Glutamatergic neuron (in vitro differentiated cells): ENCODE results near the gene ACACB. TPM values are rescaled to one million over a fixed set of nuclear protein-coding genes. Genes with fewer than 3 reads are reported as not detected.

Experiments used
- DNase-seq: peaks from one replicate; pipeline ENCODE4 v3.0.0; 2022
- H3K27ac Mint-ChIP-seq: one replicate; pipeline ENCODE4 v1.8.0; 2020; ENCODE audit warnings: mild to moderate bottlenecking, mixed read lengths, inconsistent platforms; ENCODE audit not compliant: unreplicated experiment
- H3K27me3 Mint-ChIP-seq: one replicate; pipeline ENCODE4 v1.8.0; 2020; ENCODE audit warnings: mild to moderate bottlenecking, moderate library complexity, mixed read lengths, inconsistent platforms; ENCODE audit not compliant: unreplicated experiment
- H3K36me3 Mint-ChIP-seq: one replicate; pipeline ENCODE4 v1.8.0; 2020; ENCODE audit warnings: mild to moderate bottlenecking, mixed read lengths, inconsistent platforms; ENCODE audit not compliant: unreplicated experiment
- H3K4me1 Mint-ChIP-seq: one replicate; pipeline ENCODE4 v1.8.0; 2020; ENCODE audit warnings: mild to moderate bottlenecking, low read depth, mixed read lengths, inconsistent platforms; ENCODE audit not compliant: unreplicated experiment
- H3K4me3 Mint-ChIP-seq: one replicate; pipeline ENCODE4 v1.8.0; 2020; ENCODE audit warnings: mild to moderate bottlenecking, mixed read lengths, inconsistent platforms; ENCODE audit not compliant: unreplicated experiment
- H3K9me3 Mint-ChIP-seq: one replicate; pipeline ENCODE4 v1.8.0; 2020; ENCODE audit warnings: mild to moderate bottlenecking, moderate library complexity, mixed read lengths, inconsistent platforms; ENCODE audit not compliant: unreplicated experiment
- total RNA-seq: library from RNA; stranded (reverse); fragmentation: NEBNext Ultra II Directional; extraction: Animal tissue kit (Norgen Biotek cat#: 25700); gene quantifications from one replicate; pipeline ENCODE4 v1.2.1, GENCODE V29; 2021; ENCODE audit not compliant: unreplicated experiment
- TF ChIP-seq, protein P1 (sequence below): fragments of 200-600 bp; sonication (generic); IDR thresholded peaks from one replicate; pipeline ENCODE4 v1.5.0; 2021; ENCODE audit not compliant: partially characterized antibody, unreplicated experiment

The ACACB gene
- total RNA-seq, 1 donor from 2014 or later: 3.8 TPM

DNA sequence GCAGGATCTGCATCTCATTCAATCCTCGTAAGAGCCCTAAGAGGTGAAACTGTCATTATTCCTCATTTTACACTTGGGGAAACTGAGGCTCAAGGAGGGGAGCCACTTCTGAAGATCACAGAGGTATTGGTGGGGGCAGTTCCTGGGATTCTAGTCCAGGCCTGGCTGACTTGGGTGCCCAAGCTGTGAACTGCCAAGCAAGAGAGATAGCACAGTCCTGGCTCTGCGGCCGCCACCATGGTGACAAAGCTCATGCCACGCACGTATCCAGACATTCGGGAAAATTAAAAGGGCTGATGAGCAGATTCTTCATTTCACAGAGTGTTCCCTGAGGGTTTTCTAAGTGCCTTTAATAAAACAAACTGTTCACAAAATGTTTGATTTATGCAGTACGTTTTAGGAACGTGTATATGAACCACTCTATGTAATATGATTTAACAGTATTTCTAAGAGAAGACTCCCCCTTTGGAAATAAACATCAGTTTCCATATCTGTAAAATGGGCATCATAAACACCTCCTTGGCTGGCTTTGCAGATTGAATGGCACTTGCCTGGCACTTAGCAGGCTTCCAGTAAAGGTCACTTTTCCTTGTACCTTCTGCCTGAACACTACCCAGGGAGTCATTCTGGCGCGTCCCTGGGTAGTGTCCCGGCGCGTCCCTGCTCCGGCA is 84.6 kb downstream of the ACACB start:
- Mint-ChIP-seq H3K4me1 (no peaks in the 10 kb centered on the region), H3K36me3 (no peaks in the 10 kb centered on the region), H3K27me3 (no peaks in the 10 kb centered on the region), H3K9me3 (no peaks in the 10 kb centered on the region), H3K4me3 (no peak overlapping the region), H3K27ac (no peak overlapping the region)
- TF ChIP-seq, protein P1, sequence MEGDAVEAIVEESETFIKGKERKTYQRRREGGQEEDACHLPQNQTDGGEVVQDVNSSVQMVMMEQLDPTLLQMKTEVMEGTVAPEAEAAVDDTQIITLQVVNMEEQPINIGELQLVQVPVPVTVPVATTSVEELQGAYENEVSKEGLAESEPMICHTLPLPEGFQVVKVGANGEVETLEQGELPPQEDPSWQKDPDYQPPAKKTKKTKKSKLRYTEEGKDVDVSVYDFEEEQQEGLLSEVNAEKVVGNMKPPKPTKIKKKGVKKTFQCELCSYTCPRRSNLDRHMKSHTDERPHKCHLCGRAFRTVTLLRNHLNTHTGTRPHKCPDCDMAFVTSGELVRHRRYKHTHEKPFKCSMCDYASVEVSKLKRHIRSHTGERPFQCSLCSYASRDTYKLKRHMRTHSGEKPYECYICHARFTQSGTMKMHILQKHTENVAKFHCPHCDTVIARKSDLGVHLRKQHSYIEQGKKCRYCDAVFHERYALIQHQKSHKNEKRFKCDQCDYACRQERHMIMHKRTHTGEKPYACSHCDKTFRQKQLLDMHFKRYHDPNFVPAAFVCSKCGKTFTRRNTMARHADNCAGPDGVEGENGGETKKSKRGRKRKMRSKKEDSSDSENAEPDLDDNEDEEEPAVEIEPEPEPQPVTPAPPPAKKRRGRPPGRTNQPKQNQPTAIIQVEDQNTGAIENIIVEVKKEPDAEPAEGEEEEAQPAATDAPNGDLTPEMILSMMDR: no peak
- no peak for DNase-seq

DNA sequence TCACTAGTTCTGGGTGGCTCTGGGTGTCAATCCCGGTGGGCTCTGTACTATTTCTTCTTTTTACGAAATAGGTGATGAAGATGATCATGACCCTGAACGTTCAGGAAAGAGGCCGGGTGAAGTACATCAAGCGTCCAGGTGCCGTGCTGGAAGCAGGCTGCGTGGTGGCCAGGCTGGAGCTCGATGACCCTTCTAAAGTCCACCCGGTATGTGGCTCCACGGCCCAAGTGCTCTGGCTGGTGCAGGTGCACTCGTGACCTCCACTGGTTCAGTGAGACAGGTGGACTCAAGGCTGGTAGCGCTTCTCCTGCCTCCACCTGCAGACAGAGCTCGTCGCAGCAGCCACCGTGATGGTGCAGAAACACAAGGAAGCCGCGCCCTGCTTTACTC is 85.1 kb downstream of the ACACB start:
- no peaks in the 10 kb centered on the region for H3K27me3 Mint-ChIP-seq
- no peaks in the 10 kb centered on the region for H3K9me3 Mint-ChIP-seq
- no peaks in the 10 kb centered on the region for H3K36me3 Mint-ChIP-seq
- DNase-seq: no peak
- no peak overlapping the region for H3K4me3 Mint-ChIP-seq
- no peak overlapping the region for H3K27ac Mint-ChIP-seq
- no peaks in the 10 kb centered on the region for H3K4me1 Mint-ChIP-seq
- TF ChIP-seq, protein P1: no peak

DNA sequence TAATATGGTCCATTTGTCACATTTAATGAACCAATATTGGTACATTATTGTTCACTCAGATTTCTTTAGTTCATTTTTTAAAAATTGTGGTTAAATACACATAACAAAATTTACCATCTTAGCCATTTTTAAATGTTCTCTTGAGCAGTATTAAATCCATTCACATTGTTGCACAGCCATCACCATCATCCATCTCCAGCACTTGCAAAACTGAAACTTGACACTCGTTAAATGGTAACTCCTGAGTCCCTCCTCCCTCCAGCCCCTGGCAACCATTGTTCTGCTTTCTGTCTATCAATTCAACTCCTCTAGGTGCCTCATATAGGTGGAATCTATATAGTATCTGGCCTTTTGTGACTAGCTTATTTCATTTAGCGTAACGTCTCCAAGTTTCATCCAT is 86.4 kb downstream of the ACACB start:
- DNase-seq: no peak
- H3K27ac Mint-ChIP-seq: no peak overlapping the region
- TF ChIP-seq, protein P1: no peak
- no peaks in the 10 kb centered on the region for H3K9me3 Mint-ChIP-seq
- no peaks in the 10 kb centered on the region for H3K36me3 Mint-ChIP-seq
- no peaks in the 10 kb centered on the region for H3K27me3 Mint-ChIP-seq
- H3K4me1 Mint-ChIP-seq: no peaks in the 10 kb centered on the region
- H3K4me3 Mint-ChIP-seq: no peak overlapping the region

DNA sequence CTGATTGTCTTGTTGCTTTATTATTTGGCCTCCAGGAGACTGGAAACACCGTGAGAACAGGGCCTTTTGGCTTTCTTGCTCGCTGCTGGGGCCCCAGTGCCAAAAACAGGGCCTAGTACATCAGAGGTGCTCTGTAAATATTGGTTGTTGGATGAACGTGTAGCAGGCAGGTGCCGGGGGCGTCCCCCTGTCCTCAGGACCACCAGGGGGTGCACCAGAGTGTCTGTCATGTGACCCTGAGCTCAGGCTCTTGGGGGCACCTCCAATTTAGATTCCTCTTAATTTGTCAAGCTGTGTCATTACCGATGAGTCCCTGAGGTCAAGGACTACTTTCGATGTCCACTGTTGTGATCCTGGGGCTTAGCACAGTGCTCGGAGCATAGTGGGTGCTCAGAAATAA is 87.1 kb downstream of the ACACB start:
- H3K4me3 Mint-ChIP-seq: no peak overlapping the region
- DNase-seq: no peak
- no peaks in the 10 kb centered on the region for H3K9me3 Mint-ChIP-seq
- no peak overlapping the region for H3K27ac Mint-ChIP-seq
- H3K27me3 Mint-ChIP-seq: no peaks in the 10 kb centered on the region
- no peaks in the 10 kb centered on the region for H3K4me1 Mint-ChIP-seq
- TF ChIP-seq, protein P1: no peak
- H3K36me3 Mint-ChIP-seq: no peaks in the 10 kb centered on the region

DNA sequence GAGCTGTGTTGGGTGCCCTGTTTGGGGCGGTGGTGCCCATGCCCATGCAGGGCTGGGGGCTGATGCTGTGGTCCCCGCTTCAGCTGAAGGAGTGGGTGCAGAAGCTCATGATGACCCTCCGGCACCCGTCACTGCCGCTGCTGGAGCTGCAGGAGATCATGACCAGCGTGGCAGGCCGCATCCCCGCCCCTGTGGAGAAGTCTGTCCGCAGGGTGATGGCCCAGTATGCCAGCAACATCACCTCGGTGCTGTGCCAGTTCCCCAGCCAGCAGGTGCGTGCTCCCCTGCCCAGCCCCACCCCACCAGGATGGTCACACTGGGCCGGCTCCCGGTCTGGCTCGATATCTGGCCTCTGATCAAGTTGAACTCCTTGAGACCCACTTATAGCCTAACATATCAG is 92.7 kb downstream of the ACACB start:
- no peak overlapping the region for H3K27ac Mint-ChIP-seq
- TF ChIP-seq, protein P1: no peak
- no peaks in the 10 kb centered on the region for H3K4me1 Mint-ChIP-seq
- H3K27me3 Mint-ChIP-seq: peaks cover 1% of the 10 kb centered on the region
- no peaks in the 10 kb centered on the region for H3K36me3 Mint-ChIP-seq
- no peak for DNase-seq
- no peak overlapping the region for H3K4me3 Mint-ChIP-seq
- no peaks in the 10 kb centered on the region for H3K9me3 Mint-ChIP-seq
